HCT116 (cell line): ENCODE results near the gene RALGAPA1. TPM values are rescaled to one million over a fixed set of nuclear protein-coding genes. Genes with fewer than 3 reads are reported as not detected.

Experiments
- ATAC-seq: fragments of 200-7000 bp; cut with Tn5 transposase; 2 replicates; pipeline ENCODE4 v1.9.1; 2020; ENCODE audit warnings: mild to moderate bottlenecking, moderate library complexity
- BruUV-seq: library from RNA; stranded (reverse); fragments of 400-500 nt; replicated peaks from 2 replicates; lab custom pipeline; 2021; lab: Mats Ljungman, UMichigan
- CTCF ChIA-PET: fragments of 300-600 bp; sonication (Branson Sonifier 250); formaldehyde crosslinking; loops from one replicate; lab custom pipeline; 2021; ENCODE audit warnings: antibody characterized with exemption; lab: Charles Lee
- POLR2A ChIA-PET: fragments of 300-600, 350-600 bp; sonication (Branson Sonifier 250); formaldehyde crosslinking; loops from one replicate; lab custom pipeline; 2021; ENCODE audit warnings: antibody characterized with exemption; lab: Charles Lee
- RAD21 ChIA-PET, 2 experiments: fragments of 300-600 bp; sonication (Branson Sonifier 250); formaldehyde crosslinking; loops; one replicate each; lab custom pipeline; 2023; ENCODE audit warnings: low total read pairs in 2 of 2; ENCODE audit not compliant: uncharacterized antibody in 2 of 2, unreplicated experiment in 2 of 2, low non-redundant PET in 1 of 2; lab: Charles Lee
- DNase-seq: peaks from one replicate; pipeline ENCODE4 v3.0.0-alpha.2; 2010; ENCODE audit warnings: low read depth, low spot score
- H2AFZ ChIP-seq: fragments of 200-600 bp; shearing (Covaris generic), sonication (generic); 2 replicates; pipeline ENCODE4 v1.6.1; 2017; ENCODE audit warnings: low read depth, mixed run types, mixed read lengths, antibody characterized with exemption, low read length; ENCODE audit not compliant: poor library complexity, severe bottlenecking
- H3K27ac ChIP-seq: 2 replicates; pipeline ENCODE4 v1.5.1; 2012; ENCODE audit warnings: low read depth, low read length
- H3K27me3 ChIP-seq: fragments of 200-600 bp; sonication (generic); 2 replicates; pipeline ENCODE4 v1.6.1; 2016; ENCODE audit warnings: mixed run types, low read length, mixed read lengths; ENCODE audit not compliant: insufficient read depth
- H3K36me3 ChIP-seq, 2 experiments: fragments of 200-500 bp in 1 of 2; fragments of 200-600 bp in 1 of 2; sonication (Bioruptor generic) in 1 of 2; sonication (generic) in 1 of 2; 2 replicates each; pipeline versions ENCODE4 v1.5.1 to v1.6.1; 2014 to 2016; ENCODE audit warnings: low read length in 2 of 2, inconsistent platforms in 1 of 2, mixed read lengths in 1 of 2, mixed run types in 1 of 2; ENCODE audit not compliant: insufficient read depth in 2 of 2, control insufficient read depth in 1 of 2
- H3K4me1 ChIP-seq, 2 experiments: fragments of 200-600 bp in 1 of 2; sonication (generic) in 1 of 2; 2 replicates each; pipeline versions ENCODE4 v1.5.1 to v1.6.1; 2012 to 2017; ENCODE audit warnings: low read length in 2 of 2, inconsistent platforms in 1 of 2, mild to moderate bottlenecking in 1 of 2, mixed read lengths in 1 of 2, mixed run types in 1 of 2, moderate library complexity in 1 of 2; ENCODE audit not compliant: insufficient read depth in 2 of 2, control insufficient read depth in 1 of 2
- H3K4me2 ChIP-seq: fragments of 200-600 bp; sonication (generic); 2 replicates; pipeline ENCODE4 v1.6.1; 2017; ENCODE audit warnings: mixed run types, low read length, mixed read lengths
- H3K4me3 ChIP-seq, 2 experiments: fragments of 200-600 bp in 1 of 2; sonication (generic) in 1 of 2; replicated peaks in 1 of 2; 2 replicates each; pipeline ENCODE4 v1.5.1; 2011 to 2016; ENCODE audit warnings: low read length in 2 of 2, control low read depth in 1 of 2, low read depth in 1 of 2, mild to moderate bottlenecking in 1 of 2, mixed read lengths in 1 of 2, mixed run types in 1 of 2
- H3K79me2 ChIP-seq: fragments of 200-600 bp; sonication (generic); 2 replicates; pipeline ENCODE4 v1.6.1; 2017; ENCODE audit warnings: mild to moderate bottlenecking, mixed run types, low read length, moderate library complexity, mixed read lengths; ENCODE audit not compliant: insufficient read depth
- H3K9ac ChIP-seq: fragments of 200-600 bp; sonication (generic); 2 replicates; pipeline ENCODE4 v1.6.1; 2016; ENCODE audit warnings: low read length, mixed read lengths
- H3K9me2 ChIP-seq: fragments of 200-600 bp; sonication (generic), shearing (Covaris generic); 2 replicates; pipeline ENCODE4 v1.6.1; 2017; ENCODE audit warnings: mixed run types, mild to moderate bottlenecking, moderate library complexity; ENCODE audit not compliant: insufficient read depth
- H3K9me3 ChIP-seq, 2 experiments: fragments of 200-500 bp in 1 of 2; fragments of 200-600 bp in 1 of 2; sonication (Bioruptor generic) in 1 of 2; sonication (generic) in 1 of 2; 2 replicates each; pipeline ENCODE4 v1.6.1; 2014 to 2017; ENCODE audit warnings: low read length in 2 of 2, mixed read lengths in 2 of 2, inconsistent platforms in 1 of 2, low read depth in 1 of 2, mild to moderate bottlenecking in 1 of 2, mixed run types in 1 of 2, moderate library complexity in 1 of 2; ENCODE audit not compliant: control insufficient read depth in 1 of 2, insufficient read depth in 1 of 2
- H4K20me1 ChIP-seq: fragments of 200-600 bp; sonication (generic), shearing (Covaris generic); 2 replicates; pipeline ENCODE4 v1.6.1; 2017; ENCODE audit warnings: mixed run types, mild to moderate bottlenecking, moderate library complexity; ENCODE audit not compliant: insufficient read depth
- ATF3 ChIP-seq: IDR thresholded peaks from 2 replicates; pipeline ENCODE4 v1.6.1; 2012
- CTCF ChIP-seq, 3 experiments: fragments of 200-600 bp in 1 of 3; sonication (generic) in 1 of 3; IDR thresholded peaks in 2 of 3; conservative IDR thresholded peaks in 1 of 3; 2 replicates each; pipeline ENCODE4 v1.5.1; 2012 to 2017; ENCODE audit warnings: low read depth in 2 of 3, low read length in 2 of 3, antibody characterized with exemption in 1 of 3, borderline replicate concordance in 1 of 3, control low read depth in 1 of 3, mild to moderate bottlenecking in 1 of 3, mixed read lengths in 1 of 3, mixed run types in 1 of 3, moderate library complexity in 1 of 3; ENCODE audit not compliant: insufficient read depth in 1 of 3
- EGR1 ChIP-seq: IDR thresholded peaks from 2 replicates; pipeline ENCODE4 v1.6.1; 2012; ENCODE audit warnings: low read depth
- REST ChIP-seq: IDR thresholded peaks from 2 replicates; pipeline ENCODE4 v1.6.1; 2012; ENCODE audit warnings: low read depth
- SRF ChIP-seq: IDR thresholded peaks from 2 replicates; pipeline ENCODE4 v1.6.1; 2012; ENCODE audit warnings: low read depth
- YY1 ChIP-seq: IDR thresholded peaks from 2 replicates; pipeline ENCODE4 v1.6.1; 2011; ENCODE audit warnings: low read length, low read depth, moderate library complexity, mild to moderate bottlenecking; ENCODE audit not compliant: insufficient replicate concordance; ENCODE audit errors: extremely low read depth
- ZBTB33 ChIP-seq: IDR thresholded peaks from 2 replicates; pipeline ENCODE4 v1.6.1; 2011; ENCODE audit warnings: mild to moderate bottlenecking, low read length, moderate library complexity; ENCODE audit not compliant: insufficient replicate concordance; ENCODE audit errors: extremely low read depth
- ZFX ChIP-seq: fragments of 450-650 bp; IDR thresholded peaks from 2 replicates; pipeline ENCODE4 v1.6.1; 2017
- ZNF274 ChIP-seq: fragments of 200-500 bp; sonication (Bioruptor generic); IDR thresholded peaks from 2 replicates; pipeline ENCODE4 v1.6.1; 2014; ENCODE audit warnings: mild to moderate bottlenecking, low read depth, low read length, inconsistent platforms
- intact Hi-C: fragments of 100-400 bp; cut with micrococcal nuclease; formaldehyde crosslinking; loops from 2 replicates; pipeline ENCODE4 v1.10.0; 2022
- total RNA-seq: library from RNA; stranded (reverse); gene quantifications from one replicate; pipeline ENCODE4 v1.2.1, GENCODE V29; 2021; ENCODE audit not compliant: unreplicated experiment

Gene RALGAPA1
- total RNA-seq, 1 experiment from 2014 or later, result 29.3 TPM

- H3K9ac ChIP-seq, result no peak overlapping the region
- H3K4me2 ChIP-seq, result no peak overlapping the region
- no peaks in the 10 kb centered on the region for H3K27me3 ChIP-seq
- POLR2A ChIA-PET, result no interaction called here
- intact Hi-C loops, result no loop called here
- H3K9me2 ChIP-seq, result no peaks in the 10 kb centered on the region
- ATAC-seq (no peak), DNase-seq (no peak)
- no peak overlapping the region for H2AFZ ChIP-seq
- H3K27ac ChIP-seq, result no peak overlapping the region
- H3K36me3 ChIP-seq, result no peaks in the 10 kb centered on the region
- H3K4me3 ChIP-seq, result no peak overlapping the region
- H3K79me2 ChIP-seq, result no peaks in the 10 kb centered on the region
- no peaks in the 10 kb centered on the region for H3K9me3 ChIP-seq
- BruUV-seq, result no TSS peak
- no peaks in the 10 kb centered on the region for H4K20me1 ChIP-seq
- CTCF ChIA-PET, result no interaction called here
- RAD21 ChIA-PET, result no interaction called here
- TF ChIP-seq EGR1 (no peak), ATF3 (no peak), ZFX (no peak), ZNF274 (no peak), REST (no peak), ZBTB33 (no peak), YY1 (no peak), SRF (no peak), CTCF (IDR thresholded peaks at IDR 0.05 in 2 of 3, conservative IDR thresholded peaks at IDR 0.05 in 1 of 3; ENCODE audit: borderline replicate concordance in 1 of 3, insufficient read depth in 1 of 3, low read depth in 2 of 3, low read length in 2 of 3) (no peak)
- H3K4me1 ChIP-seq, result no peaks in the 10 kb centered on the region
These were observed 296.3 kb downstream of the RALGAPA1 start for GRCh38 chr14:35512765-35513164.
